ENCODE measurements around the gene GNAL. TPM values are rescaled to one million over a fixed set of nuclear protein-coding genes. Genes with fewer than 3 reads are reported as not detected.

The GNAL gene
- total and polyA plus RNA-seq, 4 donors, result 0.15 to 0.92 (median 0.72) TPM

GRCh38 chr18:11726556-11726955 lies 37.5 kb downstream of the GNAL start:
- Histone ChIP-seq H3K36me3 (ENCODE audit: control insufficient read depth in 4 of 4, insufficient read depth in 3 of 4, low read depth in 1 of 4, low read length in 3 of 4) (no peaks in the 10 kb centered on the region), H3K4me3 (ENCODE audit: low read depth in 1 of 3, low read length in 3 of 3) (no peak overlapping the region), H3K9ac (ENCODE audit: low read depth in 1 of 2, low read length in 2 of 2) (no peak overlapping the region), H3K27ac (ENCODE audit: low read depth in 1 of 2, low read length in 2 of 2) (no peak overlapping the region), H3K9me3 (ENCODE audit: control insufficient read depth in 4 of 4, low read length in 3 of 4) (no peaks in the 10 kb centered on the region), H3K4me1 (ENCODE audit: control insufficient read depth in 4 of 4, insufficient read depth in 4 of 4, low read length in 3 of 4) (no peaks in the 10 kb centered on the region), H3K27me3 (ENCODE audit: control insufficient read depth in 4 of 4, insufficient read depth in 4 of 4, low read length in 3 of 4) (no peaks in the 10 kb centered on the region)
- TF ChIP-seq TAF1 (conservative IDR thresholded peaks at IDR 0.05) (no peak), HNF4A (conservative IDR thresholded peaks at IDR 0.05) (no peak), RAD21 (IDR thresholded peaks at IDR 0.05) (no peak), FOXA2 (IDR thresholded peaks at IDR 0.05) (no peak), CTCF (IDR thresholded peaks at IDR 0.05; ENCODE audit: low read depth, low read length, missing input control) (no peak), ATF3 (IDR thresholded peaks at IDR 0.05) (no peak), EGR1 (IDR thresholded peaks at IDR 0.05; ENCODE audit: low read depth in 2 of 2) (no peak), HNF4G (IDR thresholded peaks at IDR 0.05) (no peak)
- DNase-seq (ENCODE audit: low spot score), result no peak
- WGBS, result 85% methylated on average over 2 of the region's 2 CpGs

GRCh38 chr18:11728249-11728648 lies 39.2 kb downstream of the GNAL start:
- Histone ChIP-seq H3K36me3 (ENCODE audit: control insufficient read depth in 4 of 4, insufficient read depth in 3 of 4, low read depth in 1 of 4, low read length in 3 of 4) (no peaks in the 10 kb centered on the region), H3K9ac (ENCODE audit: low read depth in 1 of 2, low read length in 2 of 2) (no peak overlapping the region), H3K27me3 (ENCODE audit: control insufficient read depth in 4 of 4, insufficient read depth in 4 of 4, low read length in 3 of 4) (peaks cover 0 to 5% (median 0%) of the 10 kb centered on the region in 4 donors), H3K27ac (ENCODE audit: low read depth in 1 of 2, low read length in 2 of 2) (no peak overlapping the region), H3K4me3 (ENCODE audit: low read depth in 1 of 3, low read length in 3 of 3) (no peak overlapping the region), H3K4me1 (ENCODE audit: control insufficient read depth in 4 of 4, insufficient read depth in 4 of 4, low read length in 3 of 4) (peaks cover 0 to 4% (median 2%) of the 10 kb centered on the region in 4 donors), H3K9me3 (ENCODE audit: control insufficient read depth in 4 of 4, low read length in 3 of 4) (no peaks in the 10 kb centered on the region)
- WGBS, result 33% methylated on average over 1 of the region's 1 CpG
- no peak for DNase-seq (ENCODE audit: low spot score)
- no peak for TF ChIP-seq JUND (IDR thresholded peaks at IDR 0.05)
- peak in 1 of 2 donors; percentile 5 for TF ChIP-seq RAD21 (IDR thresholded peaks at IDR 0.05)
- TF ChIP-seq ATF3 (IDR thresholded peaks at IDR 0.05), result no peak
- no peak for TF ChIP-seq FOXA1 (IDR thresholded peaks at IDR 0.05)

GRCh38 chr18:11729556-11729955 lies 40.5 kb downstream of the GNAL start:
- 85% methylated on average over 6 of the region's 6 CpGs for WGBS
- H3K27ac ChIP-seq (ENCODE audit: low read depth in 1 of 2, low read length in 2 of 2), result no peak overlapping the region
- no peak overlapping the region for H3K4me3 ChIP-seq (ENCODE audit: low read depth in 1 of 3, low read length in 3 of 3)
- peaks cover 0 to 5% (median 2%) of the 10 kb centered on the region in 4 donors for H3K4me1 ChIP-seq (ENCODE audit: control insufficient read depth in 4 of 4, insufficient read depth in 4 of 4, low read length in 3 of 4)
- H3K27me3 ChIP-seq (ENCODE audit: control insufficient read depth in 4 of 4, insufficient read depth in 4 of 4, low read length in 3 of 4), result peaks cover 0 to 11% (median 0%) of the 10 kb centered on the region in 4 donors
- H3K36me3 ChIP-seq (ENCODE audit: control insufficient read depth in 4 of 4, insufficient read depth in 3 of 4, low read depth in 1 of 4, low read length in 3 of 4), result no peaks in the 10 kb centered on the region
- no peak for DNase-seq (ENCODE audit: low spot score)
- TF ChIP-seq HNF4G (IDR thresholded peaks at IDR 0.05) (no peak), RAD21 (IDR thresholded peaks at IDR 0.05) (no peak), EGR1 (IDR thresholded peaks at IDR 0.05; ENCODE audit: low read depth in 2 of 2) (no peak), TAF1 (conservative IDR thresholded peaks at IDR 0.05) (no peak), HNF4A (conservative IDR thresholded peaks at IDR 0.05) (no peak), JUND (IDR thresholded peaks at IDR 0.05) (no peak), ZBTB33 (IDR thresholded peaks at IDR 0.05) (no peak), YY1 (IDR thresholded peaks at IDR 0.05) (no peak), FOXA1 (IDR thresholded peaks at IDR 0.05) (no peak), SP1 (IDR thresholded peaks at IDR 0.05) (no peak), NR2F2 (IDR thresholded peaks at IDR 0.05) (no peak), RXRA (IDR thresholded peaks at IDR 0.05) (no peak)
- H3K9me3 ChIP-seq (ENCODE audit: control insufficient read depth in 4 of 4, low read length in 3 of 4), result no peaks in the 10 kb centered on the region
- no peak overlapping the region for H3K9ac ChIP-seq (ENCODE audit: low read depth in 1 of 2, low read length in 2 of 2)

Measured in liver (tissue), 9 donors.